Loucy (cell line): ENCODE data around the gene ACRV1.

Experiments used
- H2AFZ ChIP-seq: fragments of 200-600 bp; sonication (generic); 2 replicates; pipeline ENCODE4 v1.6.0; 2016; ENCODE audit warnings: antibody characterized with exemption, mild to moderate bottlenecking, low read length, moderate library complexity
- H3F3A ChIP-seq: fragments of 200-600 bp; 2 replicates; pipeline ENCODE4 v1.6.0; 2016; ENCODE audit warnings: antibody characterized with exemption, low read depth, mild to moderate bottlenecking
- H3K27me3 ChIP-seq: fragments of 200-600 bp; sonication (generic); 2 replicates; pipeline ENCODE4 v1.6.1; 2014; ENCODE audit warnings: low read length, mild to moderate bottlenecking; ENCODE audit not compliant: insufficient read depth, poor library complexity, severe bottlenecking
- H3K36me3 ChIP-seq: fragments of 200-600 bp; sonication (generic); 2 replicates; pipeline ENCODE4 v1.6.1; 2016; ENCODE audit warnings: low read length; ENCODE audit not compliant: insufficient read depth
- H3K4me1 ChIP-seq: fragments of 200-600 bp; sonication (generic); 2 replicates; pipeline ENCODE4 v1.5.1; 2014; ENCODE audit warnings: low read length, mild to moderate bottlenecking; ENCODE audit not compliant: insufficient read depth, poor library complexity, severe bottlenecking
- H3K4me2 ChIP-seq: fragments of 200-600 bp; sonication (generic); 2 replicates; pipeline ENCODE4 v1.6.0; 2014; ENCODE audit warnings: antibody characterized with exemption, low read length, low read depth, mild to moderate bottlenecking; ENCODE audit not compliant: poor library complexity, severe bottlenecking
- H3K4me3 ChIP-seq: fragments of 200-600 bp; sonication (generic); 2 replicates; pipeline ENCODE4 v1.5.1; 2014; ENCODE audit warnings: low read length, mild to moderate bottlenecking, mixed read lengths; ENCODE audit not compliant: poor library complexity, severe bottlenecking
- H3K79me2 ChIP-seq: fragments of 200-600 bp; sonication (generic); 2 replicates; pipeline ENCODE4 v1.6.1; 2014; ENCODE audit warnings: low read length; ENCODE audit not compliant: insufficient read depth
- H3K9ac ChIP-seq: fragments of 200-600 bp; sonication (generic); 2 replicates; pipeline ENCODE4 v1.6.0; 2014; ENCODE audit warnings: mild to moderate bottlenecking, low read depth, low read length, moderate library complexity; ENCODE audit not compliant: poor library complexity, severe bottlenecking
- H3K9me2 ChIP-seq: fragments of 200-600 bp; sonication (generic); replicated peaks from 2 replicates; pipeline ENCODE4 v1.6.1; 2016; ENCODE audit warnings: low read depth, low read length, mixed read lengths
- H3K9me3 ChIP-seq: fragments of 200-600 bp; sonication (generic); 2 replicates; pipeline ENCODE4 v1.6.1; 2014; ENCODE audit warnings: mild to moderate bottlenecking, antibody characterized with exemption, low read length, low read depth; ENCODE audit not compliant: insufficient read depth
- H4K20me1 ChIP-seq: fragments of 200-600 bp; sonication (generic); 2 replicates; pipeline ENCODE4 v1.6.0; 2014; ENCODE audit warnings: antibody characterized with exemption, low read length, mild to moderate bottlenecking; ENCODE audit not compliant: insufficient read depth, poor library complexity, severe bottlenecking
- CTCF ChIP-seq: fragments of 200-600 bp; sonication (generic); conservative IDR thresholded peaks from 2 replicates; pipeline ENCODE4 v1.5.1; 2014; ENCODE audit warnings: mild to moderate bottlenecking, antibody characterized with exemption, low read length
- EZH2phosphoT487 ChIP-seq: fragments of 200-600 bp; IDR thresholded peaks from 2 replicates; pipeline ENCODE4 v1.6.1; 2018; ENCODE audit warnings: antibody characterized with exemption, mild to moderate bottlenecking, moderate library complexity, borderline replicate concordance

The ACRV1 gene

GRCh38 chr11:125674210-125674609 is 6.4 kb downstream of the ACRV1 start:
- no peaks in the 10 kb centered on the region for H3K9me2 ChIP-seq
- peaks cover 63% of the 10 kb centered on the region for H3K36me3 ChIP-seq
- H2AFZ ChIP-seq: no peak overlapping the region
- H3F3A ChIP-seq: no peaks in the 10 kb centered on the region
- H3K79me2 ChIP-seq: 0 out of 2 replicates have a peak, but pooled peaks cover under 1% of the 10 kb centered on the region
- no peaks in the 10 kb centered on the region for H3K9me3 ChIP-seq
- no peaks in the 10 kb centered on the region for H3K27me3 ChIP-seq
- H4K20me1 ChIP-seq: peaks cover 3% of the 10 kb centered on the region
- no peaks in the 10 kb centered on the region for H3K4me1 ChIP-seq
- no peak overlapping the region for H3K9ac ChIP-seq
- H3K4me3 ChIP-seq: no peak overlapping the region
- no peak overlapping the region for H3K4me2 ChIP-seq
- TF ChIP-seq EZH2phosphoT487 (no peak), CTCF (no peak)

GRCh38 chr11:125671561-125671960 is 9.1 kb downstream of the ACRV1 start:
- H2AFZ ChIP-seq: no peak overlapping the region
- no peak overlapping the region for H3K4me2 ChIP-seq
- H3F3A ChIP-seq: no peaks in the 10 kb centered on the region
- no peak overlapping the region for H3K9ac ChIP-seq
- peaks cover 10% of the 10 kb centered on the region for H4K20me1 ChIP-seq
- TF ChIP-seq CTCF (no peak), EZH2phosphoT487 (no peak)
- peaks cover 61% of the 10 kb centered on the region for H3K36me3 ChIP-seq
- no peaks in the 10 kb centered on the region for H3K9me3 ChIP-seq
- H3K4me1 ChIP-seq: no peaks in the 10 kb centered on the region
- H3K79me2 ChIP-seq: peaks cover 10% of the 10 kb centered on the region; the same call in 1 of the 2 replicates
- H3K9me2 ChIP-seq: no peaks in the 10 kb centered on the region
- H3K27me3 ChIP-seq: no peaks in the 10 kb centered on the region
- H3K4me3 ChIP-seq: no peak overlapping the region

- H4K20me1 ChIP-seq: peaks cover 11% of the 10 kb centered on the region
- no peak overlapping the region for H3K9ac ChIP-seq
- no peak for TF ChIP-seq CTCF
- TF ChIP-seq EZH2phosphoT487: no peak
- H3F3A ChIP-seq: no peaks in the 10 kb centered on the region
- no peaks in the 10 kb centered on the region for H3K9me3 ChIP-seq
- no peaks in the 10 kb centered on the region for H3K9me2 ChIP-seq
- no peaks in the 10 kb centered on the region for H3K4me1 ChIP-seq
- H3K79me2 ChIP-seq: peaks cover 19% of the 10 kb centered on the region; the same call in 1 of the 2 replicates
- H2AFZ ChIP-seq: no peak overlapping the region
- H3K4me2 ChIP-seq: no peak overlapping the region
- peaks cover 59% of the 10 kb centered on the region for H3K36me3 ChIP-seq
- H3K27me3 ChIP-seq: no peaks in the 10 kb centered on the region
- no peak overlapping the region for H3K4me3 ChIP-seq
Measured at GRCh38 chr11:125670172-125670571, 10.5 kb downstream of the ACRV1 start.
